HG03432 (cell line): ENCODE measurements around the gene FOXE3.

Source experiments
- ATAC-seq: cut with Tn5 transposase; IDR thresholded peaks from one replicate; pipeline ENCODE4 v1.9.1; 2021; ENCODE audit warnings: mild to moderate bottlenecking, moderate library complexity; ENCODE audit not compliant: unreplicated experiment

FOXE3 gene

GRCh38 chr1:47433477-47434050 lies 17.5 kb downstream of the FOXE3 start:
- no peak for ATAC-seq

- no peak for ATAC-seq
Measured at GRCh38 chr1:47434051-47434842, 18.2 kb downstream of the FOXE3 start.

- ATAC-seq = no peak
Measured at GRCh38 chr1:47435506-47436303, 19.6 kb downstream of the FOXE3 start.

GRCh38 chr1:47436304-47436978 lies 20.4 kb downstream of the FOXE3 start:
- peak; percentile 51 for ATAC-seq

- ATAC-seq = peak; percentile 20
Measured at GRCh38 chr1:47436979-47437446, 20.9 kb downstream of the FOXE3 start.

GRCh38 chr1:47437447-47438164 lies 21.5 kb downstream of the FOXE3 start, which contains the start of gene FOXD2:
Gene FOXD2 (plus strand): TSS chr1:47438044. CDS start chr1:47438136, 92 bp downstream.
- ATAC-seq = peak; percentile 86

GRCh38 chr1:47438165-47439016 lies 22.3 kb downstream of the FOXE3 start:
- ATAC-seq = peak; percentile 1

GRCh38 chr1:47439017-47439818 lies 23.1 kb downstream of the FOXE3 start:
- no peak for ATAC-seq

- no peak for ATAC-seq
Measured at GRCh38 chr1:47439819-47440598, 23.9 kb downstream of the FOXE3 start.

GRCh38 chr1:47440599-47441081 lies 24.6 kb downstream of the FOXE3 start:
- no peak for ATAC-seq

GRCh38 chr1:47441450-47442106 lies 25.5 kb downstream of the FOXE3 start:
- ATAC-seq = no peak

GRCh38 chr1:47442202-47442601 lies 26.1 kb downstream of the FOXE3 start:
- ATAC-seq = no peak

- no peak for ATAC-seq
Measured at GRCh38 chr1:47442842-47443529, 26.9 kb downstream of the FOXE3 start.

- no peak for ATAC-seq
Measured at GRCh38 chr1:47443530-47444296, 27.6 kb downstream of the FOXE3 start.

- no peak for ATAC-seq
Measured at GRCh38 chr1:47444297-47444561, 28.1 kb downstream of the FOXE3 start.
